Kidney epithelial cell (primary cell): ENCODE data around the gene ERLIN1. TPM values are rescaled to one million over a fixed set of nuclear protein-coding genes. Genes with fewer than 3 reads are reported as not detected.

Experiments
- DNase-seq: peaks from one replicate; pipeline ENCODE4 v3.0.0-alpha.2; 2010; ENCODE audit warnings: low read depth
- H3K27me3 ChIP-seq: 2 replicates; pipeline ENCODE4 v1.6.0; 2011; ENCODE audit warnings: low read length; ENCODE audit not compliant: control insufficient read depth, insufficient read depth
- H3K36me3 ChIP-seq: 2 replicates; pipeline ENCODE4 v1.5.1; 2011; ENCODE audit warnings: low read length; ENCODE audit not compliant: control insufficient read depth, insufficient read depth
- H3K4me3 ChIP-seq: 2 replicates; pipeline ENCODE4 v1.5.1; 2011; ENCODE audit warnings: low read depth, mild to moderate bottlenecking, control low read depth, low read length
- total RNA-seq: library from RNA; depleted of rRNA; stranded (reverse); fragments of >200 nt; gene quantifications from 2 replicates; pipeline ENCODE4 v1.2.3, GENCODE V29; 2015
- TF ChIP-seq, protein P1 (sequence below): IDR thresholded peaks from 2 replicates; pipeline ENCODE4 v1.5.1; 2011; ENCODE audit warnings: mild to moderate bottlenecking, moderate library complexity, low read length, control low read depth, inconsistent platforms; ENCODE audit not compliant: insufficient read depth, poor library complexity, severe bottlenecking

ERLIN1 gene
- total RNA-seq, 1 donor from 2014 or later: 17.7 TPM

DNA sequence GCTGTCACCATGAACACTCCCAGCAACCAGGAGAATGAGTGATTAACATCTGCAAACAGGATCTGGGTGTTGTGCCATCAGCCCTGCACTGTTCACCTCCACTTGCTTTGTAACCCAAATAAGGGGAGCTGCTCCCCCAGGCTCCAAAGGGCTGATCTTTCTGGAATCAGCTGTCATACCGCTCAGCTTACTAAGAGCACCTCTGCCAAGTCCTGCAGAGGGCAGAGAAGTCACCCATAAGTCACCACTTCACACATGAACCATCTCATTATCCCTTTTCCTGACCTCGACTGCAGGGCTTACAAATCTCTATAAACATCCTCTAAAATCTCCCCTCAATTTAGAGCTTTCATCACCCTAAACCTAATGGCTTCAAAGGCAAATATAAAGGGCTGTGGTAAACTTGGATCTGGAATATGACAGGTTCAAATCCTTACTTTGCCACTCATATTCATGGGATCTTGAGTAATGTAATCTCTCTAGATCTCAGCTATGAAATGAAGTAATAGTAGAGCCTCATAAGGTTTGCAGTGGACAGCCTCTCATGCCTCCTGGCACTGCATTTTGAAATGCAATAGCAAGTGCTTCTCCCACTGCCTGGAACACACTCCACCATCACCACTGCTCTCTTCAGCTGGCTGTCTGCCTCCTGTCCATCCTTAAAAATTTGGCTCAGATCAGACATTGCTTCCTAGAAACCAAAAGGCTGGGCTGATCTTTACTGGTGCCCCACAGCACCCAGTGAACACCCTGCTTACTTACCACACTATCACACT lies 38.8 kb downstream of the ERLIN1 start:
- Histone ChIP-seq H3K27me3 (no peaks in the 10 kb centered on the region), H3K4me3 (no peak overlapping the region), H3K36me3 (no peaks in the 10 kb centered on the region)
- TF ChIP-seq, protein P1, sequence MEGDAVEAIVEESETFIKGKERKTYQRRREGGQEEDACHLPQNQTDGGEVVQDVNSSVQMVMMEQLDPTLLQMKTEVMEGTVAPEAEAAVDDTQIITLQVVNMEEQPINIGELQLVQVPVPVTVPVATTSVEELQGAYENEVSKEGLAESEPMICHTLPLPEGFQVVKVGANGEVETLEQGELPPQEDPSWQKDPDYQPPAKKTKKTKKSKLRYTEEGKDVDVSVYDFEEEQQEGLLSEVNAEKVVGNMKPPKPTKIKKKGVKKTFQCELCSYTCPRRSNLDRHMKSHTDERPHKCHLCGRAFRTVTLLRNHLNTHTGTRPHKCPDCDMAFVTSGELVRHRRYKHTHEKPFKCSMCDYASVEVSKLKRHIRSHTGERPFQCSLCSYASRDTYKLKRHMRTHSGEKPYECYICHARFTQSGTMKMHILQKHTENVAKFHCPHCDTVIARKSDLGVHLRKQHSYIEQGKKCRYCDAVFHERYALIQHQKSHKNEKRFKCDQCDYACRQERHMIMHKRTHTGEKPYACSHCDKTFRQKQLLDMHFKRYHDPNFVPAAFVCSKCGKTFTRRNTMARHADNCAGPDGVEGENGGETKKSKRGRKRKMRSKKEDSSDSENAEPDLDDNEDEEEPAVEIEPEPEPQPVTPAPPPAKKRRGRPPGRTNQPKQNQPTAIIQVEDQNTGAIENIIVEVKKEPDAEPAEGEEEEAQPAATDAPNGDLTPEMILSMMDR: no peak
- DNase-seq: no peak

DNA sequence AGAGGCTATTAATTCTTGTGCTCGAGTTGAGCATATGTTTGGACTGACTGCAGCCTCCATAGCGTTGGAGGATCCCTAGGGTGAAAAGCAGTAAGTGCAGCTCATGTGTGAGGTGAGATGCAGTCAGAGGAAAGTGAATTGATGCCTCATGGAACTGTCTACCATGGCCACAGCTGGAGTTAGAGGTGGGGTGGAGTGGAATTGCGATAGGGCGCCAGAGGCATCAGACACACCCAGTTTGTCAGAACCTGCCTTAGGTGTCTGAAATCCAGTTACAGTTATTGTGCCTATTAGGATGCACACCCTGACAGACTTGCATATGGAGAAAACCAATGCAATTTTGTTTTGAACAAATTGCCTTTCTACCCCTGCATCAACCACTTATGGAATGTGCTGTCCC lies 39.4 kb downstream of the ERLIN1 start:
- Histone ChIP-seq H3K27me3 (no peaks in the 10 kb centered on the region), H3K36me3 (no peaks in the 10 kb centered on the region), H3K4me3 (no peak overlapping the region)
- TF ChIP-seq, protein P1: no peak
- no peak for DNase-seq

DNA sequence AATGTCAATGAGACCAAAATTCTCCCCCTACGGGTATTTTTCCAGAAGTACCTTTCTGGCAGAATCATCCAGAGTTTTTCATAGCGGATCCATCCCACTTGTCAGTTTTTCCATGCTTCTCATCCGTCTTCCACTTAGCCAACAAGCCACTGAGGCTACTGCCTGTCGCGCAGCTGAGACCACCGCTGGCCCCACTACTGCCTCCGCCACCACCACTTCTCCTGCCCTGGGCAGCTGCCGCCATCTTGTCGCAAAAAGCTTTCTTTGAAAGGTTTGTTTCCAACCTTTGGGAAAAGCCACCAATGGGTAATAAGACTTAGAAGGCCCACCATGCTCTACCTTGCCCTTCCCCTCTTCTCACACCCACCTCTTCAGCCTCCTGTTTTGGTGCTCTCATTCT lies 42.1 kb downstream of the ERLIN1 start:
- Histone ChIP-seq H3K4me3 (no peak overlapping the region), H3K36me3 (no peaks in the 10 kb centered on the region), H3K27me3 (peaks cover 3% of the 10 kb centered on the region)
- TF ChIP-seq, protein P1: no peak
- no peak for DNase-seq

DNA sequence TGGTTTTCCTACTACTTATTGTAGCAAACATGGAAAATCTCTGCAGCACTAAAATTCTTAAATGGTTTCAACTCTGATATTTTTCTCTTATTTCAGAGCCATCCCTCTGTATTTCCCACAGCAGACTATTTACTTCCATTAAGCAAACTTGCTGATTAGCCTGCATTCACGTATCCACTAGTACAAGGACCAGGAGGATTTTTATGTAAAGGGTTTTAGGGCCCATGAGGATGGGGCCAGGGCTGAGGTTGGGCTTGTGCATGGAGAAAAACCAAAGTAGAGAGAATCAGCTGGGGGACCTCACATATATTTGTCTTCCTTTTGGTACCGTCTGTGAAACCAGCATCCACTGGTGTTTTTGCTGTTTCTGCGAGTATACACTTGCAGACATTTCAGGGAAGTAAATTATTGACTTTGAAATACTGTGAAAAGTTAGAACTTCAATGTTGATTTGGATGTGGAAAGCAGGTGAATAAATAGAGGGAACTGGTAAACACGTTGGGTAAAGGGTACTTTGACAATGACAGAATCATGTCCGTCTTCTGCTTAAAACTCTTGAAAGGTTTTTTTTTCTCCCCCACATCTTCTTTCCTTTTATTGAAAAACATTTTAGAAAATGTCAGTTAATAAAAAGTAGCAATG lies 44.3 kb downstream of the ERLIN1 start:
- no peak for DNase-seq
- no peak overlapping the region for H3K4me3 ChIP-seq
- no peaks in the 10 kb centered on the region for H3K36me3 ChIP-seq
- H3K27me3 ChIP-seq: peaks cover 3% of the 10 kb centered on the region
- TF ChIP-seq, protein P1: no peak

DNA sequence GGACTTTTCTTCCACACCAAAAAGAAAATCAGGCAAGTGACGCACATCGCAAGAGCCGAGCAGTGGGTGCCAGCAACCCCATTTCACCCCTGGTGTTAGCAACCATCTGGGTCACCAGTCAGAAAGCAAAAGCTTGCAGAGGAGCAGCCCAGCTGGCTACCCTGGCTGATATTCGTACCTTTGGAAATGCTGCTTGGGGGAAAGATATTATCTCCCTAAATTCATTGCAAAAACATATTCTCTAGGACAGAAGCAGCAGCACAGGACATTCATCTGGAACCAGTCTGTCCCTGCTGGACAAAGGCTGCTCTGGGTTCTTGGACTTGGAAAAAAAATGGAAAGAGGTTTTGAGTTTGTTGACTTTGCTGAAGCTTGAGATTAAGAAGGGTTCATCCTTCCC lies 45.8 kb downstream of the ERLIN1 start:
- H3K36me3 ChIP-seq: no peaks in the 10 kb centered on the region
- TF ChIP-seq, protein P1: no peak
- H3K4me3 ChIP-seq: no peak overlapping the region
- no peak for DNase-seq
- peaks cover 3% of the 10 kb centered on the region for H3K27me3 ChIP-seq
